Measurements from ENCODE around the gene PBX3. TPM values are rescaled to one million over a fixed set of nuclear protein-coding genes. Genes with fewer than 3 reads are reported as not detected.

PBX3 gene
- total and polyA plus RNA-seq, 10 of the 15 experiments (the other 5 are each of a cell fraction or from before 2014, with no cell fraction given) = 6.7 to 146 (median 22.2) TPM

DNA sequence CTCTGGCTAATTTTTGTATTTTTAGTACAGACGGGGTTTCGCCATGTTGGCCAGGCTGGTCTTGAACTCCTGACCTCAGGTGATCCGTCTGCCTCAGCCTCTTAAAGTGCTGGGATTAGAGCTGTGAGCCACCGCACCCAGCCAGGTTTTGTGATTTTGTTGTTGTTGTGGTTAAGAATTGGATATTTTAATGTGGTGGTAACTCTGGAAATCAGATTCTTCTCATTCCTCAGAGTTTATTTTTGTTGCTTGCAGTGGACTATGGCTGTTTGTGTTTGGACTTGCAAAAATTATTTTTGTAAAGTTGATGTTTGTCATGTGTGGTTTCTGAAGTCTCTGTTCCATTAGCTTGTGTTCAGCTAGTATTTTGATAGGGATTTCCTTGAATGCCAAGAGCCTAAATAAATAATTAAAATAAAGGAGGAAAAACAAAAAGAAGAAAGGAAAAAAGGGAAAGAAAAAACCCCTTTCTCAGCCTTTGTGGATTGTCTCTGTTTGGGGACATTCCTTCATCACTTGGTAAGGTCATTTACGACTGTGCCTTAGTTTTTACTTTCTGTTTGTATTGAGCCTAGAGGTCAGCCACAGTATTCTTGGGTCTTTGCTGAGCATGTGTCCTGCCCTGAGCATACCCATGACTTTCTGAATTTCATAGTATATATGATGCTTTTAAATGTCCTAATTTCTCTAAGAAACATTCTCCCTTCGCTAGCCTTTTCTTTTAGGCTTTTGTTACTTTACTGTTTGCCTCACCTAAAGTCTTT, 37.3 kb downstream of the PBX3 start (continued):
- no peak for TF ChIP-seq MXI1 (IDR thresholded peaks at IDR 0.05; ENCODE audit: low read depth, low read length)

DNA sequence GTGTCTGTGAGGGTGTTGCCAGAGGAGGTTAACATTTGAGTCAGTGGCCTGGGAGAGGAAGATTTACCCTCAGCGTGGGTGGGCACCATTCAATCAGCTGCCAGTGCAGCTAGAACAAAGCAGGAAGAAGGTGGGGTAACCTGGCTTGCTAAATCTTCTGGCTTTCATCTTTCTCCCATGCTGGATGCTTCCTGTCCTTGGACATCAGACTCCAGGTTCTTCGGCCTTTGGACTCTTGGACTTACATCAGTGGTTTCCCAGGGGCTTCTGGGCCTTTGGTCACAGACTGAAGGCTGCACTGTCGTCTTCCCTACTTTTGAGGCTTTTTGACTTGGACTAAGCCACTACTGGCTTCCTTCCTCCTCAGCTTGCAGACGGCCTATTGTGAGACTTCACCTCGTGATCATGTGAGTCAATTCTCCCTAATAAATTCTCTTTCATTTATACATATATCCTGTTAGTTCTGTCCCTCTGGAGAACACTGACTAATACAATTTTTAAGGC, 38.1 kb downstream of the PBX3 start:
- ChIA-PET CTCF (no interaction called here), RAD21 (ENCODE audit: unreplicated experiment) (interaction anchor here (1.0 kb wide), 1 partner anchor 17 kb away, joined by 3 read pairs; no protein-coding TSS in a partner anchor), SMC1A (ENCODE audit: uncharacterized antibody, unreplicated experiment) (no interaction called here), POLR2A (no interaction called here)
- no peaks in the 10 kb centered on the region for H4K20me1 ChIP-seq (ENCODE audit: control insufficient read depth, insufficient read depth)
- in situ Hi-C loops (cut with MboI) = no loop called here
- no peak overlapping the region for H3K27ac ChIP-seq (ENCODE audit: control insufficient read depth, insufficient read depth)
- DNase-seq (ENCODE audit: low read depth, low spot score) = no peak
- BruUV-seq (replicated peaks) = no TSS peak
- no peak overlapping the region for H3K9ac ChIP-seq (ENCODE audit: control insufficient read depth, insufficient read depth, low read length)
- no peaks in the 10 kb centered on the region for H3K4me1 ChIP-seq (ENCODE audit: control insufficient read depth, insufficient read depth, low read length)
- TF ChIP-seq SRF (IDR thresholded peaks at IDR 0.05; ENCODE audit: low read depth in 2 of 2, low read length in 2 of 2) = no peak
- TF ChIP-seq, protein P1, sequence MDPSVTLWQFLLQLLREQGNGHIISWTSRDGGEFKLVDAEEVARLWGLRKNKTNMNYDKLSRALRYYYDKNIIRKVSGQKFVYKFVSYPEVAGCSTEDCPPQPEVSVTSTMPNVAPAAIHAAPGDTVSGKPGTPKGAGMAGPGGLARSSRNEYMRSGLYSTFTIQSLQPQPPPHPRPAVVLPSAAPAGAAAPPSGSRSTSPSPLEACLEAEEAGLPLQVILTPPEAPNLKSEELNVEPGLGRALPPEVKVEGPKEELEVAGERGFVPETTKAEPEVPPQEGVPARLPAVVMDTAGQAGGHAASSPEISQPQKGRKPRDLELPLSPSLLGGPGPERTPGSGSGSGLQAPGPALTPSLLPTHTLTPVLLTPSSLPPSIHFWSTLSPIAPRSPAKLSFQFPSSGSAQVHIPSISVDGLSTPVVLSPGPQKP (IDR thresholded peaks at IDR 0.05; ENCODE audit: low read depth, low read length) = no peak
- no peak for TF ChIP-seq ZNF622 (IDR thresholded peaks at IDR 0.05)
- no peak for TF ChIP-seq IKZF2 (IDR thresholded peaks at IDR 0.05)
- TF ChIP-seq PAX5 (IDR thresholded peaks at IDR 0.05; ENCODE audit: borderline replicate concordance, low read depth, low read length) = no peak
- TF ChIP-seq TCF3 (IDR thresholded peaks at IDR 0.05; ENCODE audit: borderline replicate concordance, insufficient read depth, low read depth, low read length) = no peak
- TF ChIP-seq ZBTB33 (IDR thresholded peaks at IDR 0.05) = no peak
- TF ChIP-seq NR2C1 (IDR thresholded peaks at IDR 0.05) = no peak
- no peak for TF ChIP-seq EGR1 (IDR thresholded peaks at IDR 0.05; ENCODE audit: borderline replicate concordance in 1 of 2, low read depth in 2 of 2, low read length in 2 of 2)
- no peak for TF ChIP-seq TAF1 (IDR thresholded peaks at IDR 0.05; ENCODE audit: borderline replicate concordance, low read depth, low read length)
- TF ChIP-seq BMI1 (IDR thresholded peaks at IDR 0.05; ENCODE audit: borderline replicate concordance) = no peak
- TF ChIP-seq RAD51 (IDR thresholded peaks at IDR 0.05) = no peak
- no peaks in the 10 kb centered on the region; the same call in 2 of the 3 replicates for H3K9me3 ChIP-seq (replicated peaks; ENCODE audit: control insufficient read depth, insufficient read depth, low read length)
- H3K36me3 ChIP-seq (ENCODE audit: control insufficient read depth in 2 of 2, insufficient read depth in 2 of 2, low read length in 1 of 2) = peaks cover 7% of the 10 kb centered on the region in 2 experiments; a peak in 3 of 4 replicates
- no peaks in the 10 kb centered on the region for H3K27me3 ChIP-seq (replicated peaks in 1 of 2; ENCODE audit: control insufficient read depth in 2 of 2, insufficient read depth in 2 of 2, low read length in 1 of 2)
- no peak for ATAC-seq
- no peak overlapping the region for H3K4me3 ChIP-seq
- H2AFZ ChIP-seq (ENCODE audit: control insufficient read depth, low read depth, low read length) = no peak overlapping the region
- H3K79me2 ChIP-seq (ENCODE audit: control insufficient read depth, insufficient read depth, low read length) = peaks cover 7% of the 10 kb centered on the region
- 47% methylated on average over 5 of the region's 5 CpGs for WGBS (ENCODE audit: insufficient coverage, insufficient replicate concordance, low lambda C conversion rate, missing lambda C conversion rate)
- no peak overlapping the region for H3K4me2 ChIP-seq (ENCODE audit: control insufficient read depth, insufficient read depth)
- intact Hi-C loops (cut with micrococcal nuclease; ENCODE audit: unreplicated experiment) = no loop called here
- no peak for FAIRE-seq
